GM19328 (cell line): ENCODE measurements around the gene FCN1.
"Not testable (repeated sequence)": the region's sequence is repeated elsewhere in the genome, so short reads cannot be mapped to it uniquely, and the experiment has no call there.

ENCODE experiments used
- ATAC-seq: cut with Tn5 transposase; IDR thresholded peaks from one replicate; pipeline ENCODE4 v1.9.1; 2021; ENCODE audit warnings: mild to moderate bottlenecking, moderate library complexity; ENCODE audit not compliant: unreplicated experiment

Gene FCN1

DNA sequence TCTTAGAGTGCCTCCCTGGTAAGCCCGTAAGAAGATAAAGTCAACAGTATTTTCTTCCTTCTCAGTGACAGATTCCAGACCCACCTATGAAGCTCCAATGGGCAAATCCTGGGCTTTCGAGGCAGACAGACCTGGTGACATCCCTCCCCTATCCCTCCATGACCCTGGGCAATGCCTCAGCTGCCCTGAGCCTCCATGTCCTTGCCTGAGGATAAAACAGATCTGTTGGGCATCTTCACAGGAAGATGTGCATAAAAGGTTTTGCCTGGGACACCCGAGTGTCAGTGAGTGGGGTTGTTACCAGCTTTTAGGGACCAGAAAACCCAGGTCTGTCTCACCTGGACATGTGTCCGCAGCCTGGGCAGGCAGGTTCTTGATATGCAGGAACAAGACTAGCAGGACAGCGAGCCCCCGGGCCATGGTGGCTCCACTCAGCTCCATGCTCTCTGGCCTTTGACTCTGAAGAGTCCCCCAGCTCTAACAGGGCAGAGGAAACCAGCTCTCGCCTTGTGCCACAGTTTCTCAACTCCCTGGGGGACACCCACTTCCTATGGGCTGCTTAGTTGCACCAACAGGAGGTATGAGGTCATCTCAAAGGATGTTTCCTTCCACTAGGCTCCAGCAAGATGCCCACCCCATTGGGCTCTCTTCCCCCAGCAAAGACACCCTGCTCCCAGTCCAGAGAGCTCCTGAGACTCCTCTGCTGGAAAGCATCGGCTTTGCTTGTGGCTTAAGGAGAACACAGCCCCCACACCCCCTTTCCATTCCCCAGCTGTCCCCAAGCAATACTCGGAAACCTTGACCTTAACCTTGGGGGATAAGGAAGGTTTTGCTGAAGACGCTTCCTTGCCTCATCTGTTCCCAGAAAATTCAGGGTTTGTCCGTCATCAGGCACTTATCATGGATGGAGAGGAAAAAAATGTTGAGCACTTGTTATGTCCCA, at the start of gene FCN1:
TSS of gene FCN1 (minus strand) at position 482 of the 943 bp plus-strand sequence. CDS start at position 441, 41 bp downstream.
- no peak for ATAC-seq

DNA sequence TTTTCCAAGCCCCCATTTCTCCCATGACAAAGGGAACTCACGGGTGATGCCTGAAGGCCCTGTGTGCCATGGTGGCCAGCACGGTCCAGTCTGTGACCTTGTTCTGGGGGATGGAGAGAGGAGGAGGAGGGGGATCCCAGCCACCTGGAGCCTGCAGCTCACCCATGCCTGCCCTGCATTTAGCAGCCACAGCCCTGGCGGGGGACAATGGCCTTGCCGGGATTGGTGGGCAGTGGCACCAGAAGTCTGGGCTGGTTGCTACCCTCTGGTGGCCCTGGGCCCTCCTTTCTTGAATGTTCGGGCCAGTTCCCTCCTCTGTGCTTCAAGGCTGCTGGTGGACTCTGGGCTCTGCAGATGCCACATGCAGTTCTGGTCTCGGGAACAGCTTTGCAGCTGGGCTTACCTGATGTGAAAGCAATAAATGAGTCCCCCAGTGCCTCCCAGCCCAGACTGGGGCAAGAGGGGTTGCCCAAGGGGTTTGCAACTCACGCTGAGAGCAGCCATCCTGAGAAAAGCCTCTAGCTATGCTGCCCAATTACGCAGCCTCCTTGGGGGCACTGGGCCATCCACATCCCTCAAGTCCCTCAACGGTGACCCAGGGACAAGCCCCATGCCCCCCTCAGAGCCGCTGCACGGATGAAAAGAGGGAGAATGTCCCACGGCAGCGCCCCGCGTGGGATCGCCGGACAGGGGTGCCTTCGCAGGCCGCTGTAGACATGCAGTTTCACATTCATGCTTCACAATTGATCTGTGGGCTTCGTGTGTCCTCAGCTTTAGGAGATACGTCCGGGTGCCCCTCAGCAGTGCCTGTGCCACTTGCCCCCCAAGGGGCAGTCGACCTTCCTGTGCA, 49.2 kb upstream of the FCN1 start:
- ATAC-seq = no peak

DNA sequence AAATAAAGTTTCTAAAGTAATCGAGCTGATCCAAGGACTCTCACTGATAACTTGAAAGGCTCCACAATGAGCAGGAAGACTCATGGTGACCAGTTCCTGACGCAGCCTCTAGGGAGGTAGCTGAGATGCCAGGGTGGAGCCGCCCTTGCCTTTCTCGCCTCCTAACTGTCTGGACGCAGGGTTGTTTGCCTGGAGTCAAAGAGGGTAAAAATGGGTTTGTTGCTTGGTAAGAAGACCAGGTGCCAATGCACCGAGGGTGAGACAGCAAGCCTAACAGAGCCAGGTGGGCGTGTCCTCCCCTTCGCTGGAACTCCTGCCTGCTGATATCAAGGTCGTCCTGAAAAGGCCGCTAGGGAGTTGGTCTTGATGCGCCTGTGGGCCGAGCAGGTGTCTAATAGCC, 48.6 kb upstream of the FCN1 start:
- no peak for ATAC-seq

DNA sequence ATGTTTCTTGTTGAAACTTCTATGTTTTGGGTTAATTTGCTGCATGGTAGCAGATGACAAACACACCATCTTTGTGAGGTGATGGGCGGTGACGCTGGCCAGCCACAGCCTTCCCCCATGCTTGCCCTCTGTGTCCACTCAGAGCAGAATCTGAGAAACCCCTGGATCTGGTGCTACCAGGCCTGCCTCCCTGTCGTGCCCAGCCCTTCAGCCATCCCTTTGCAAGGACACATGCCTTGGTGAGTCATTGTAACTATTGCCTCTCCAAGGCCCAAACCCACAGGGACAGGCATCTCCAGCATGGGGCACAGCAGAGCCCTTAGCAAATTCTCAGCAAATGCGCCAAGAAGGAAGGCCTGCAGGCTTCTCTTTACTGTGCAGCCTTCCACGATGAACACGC, 48.1 kb upstream of the FCN1 start:
- no peak for ATAC-seq

DNA sequence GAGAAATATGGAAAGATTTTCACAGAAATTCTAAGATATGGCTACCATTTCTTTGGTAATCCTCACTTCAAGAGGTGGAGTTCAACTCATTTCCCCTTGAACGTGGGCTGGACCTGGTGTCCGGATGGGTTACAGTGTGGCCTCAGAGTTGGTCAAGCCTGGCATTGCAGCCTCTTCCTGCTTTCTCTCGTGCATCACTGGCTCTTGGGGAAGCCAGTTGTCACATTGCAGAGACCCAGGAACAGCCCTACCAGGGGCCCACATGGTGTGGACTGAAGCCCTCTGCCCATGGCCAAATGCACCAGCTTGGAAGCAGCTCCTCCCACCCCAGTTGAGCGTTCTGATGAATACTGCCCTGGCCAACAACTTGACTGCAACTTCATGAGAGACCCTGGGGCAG, 47.7 kb upstream of the FCN1 start:
- ATAC-seq = no peak

DNA sequence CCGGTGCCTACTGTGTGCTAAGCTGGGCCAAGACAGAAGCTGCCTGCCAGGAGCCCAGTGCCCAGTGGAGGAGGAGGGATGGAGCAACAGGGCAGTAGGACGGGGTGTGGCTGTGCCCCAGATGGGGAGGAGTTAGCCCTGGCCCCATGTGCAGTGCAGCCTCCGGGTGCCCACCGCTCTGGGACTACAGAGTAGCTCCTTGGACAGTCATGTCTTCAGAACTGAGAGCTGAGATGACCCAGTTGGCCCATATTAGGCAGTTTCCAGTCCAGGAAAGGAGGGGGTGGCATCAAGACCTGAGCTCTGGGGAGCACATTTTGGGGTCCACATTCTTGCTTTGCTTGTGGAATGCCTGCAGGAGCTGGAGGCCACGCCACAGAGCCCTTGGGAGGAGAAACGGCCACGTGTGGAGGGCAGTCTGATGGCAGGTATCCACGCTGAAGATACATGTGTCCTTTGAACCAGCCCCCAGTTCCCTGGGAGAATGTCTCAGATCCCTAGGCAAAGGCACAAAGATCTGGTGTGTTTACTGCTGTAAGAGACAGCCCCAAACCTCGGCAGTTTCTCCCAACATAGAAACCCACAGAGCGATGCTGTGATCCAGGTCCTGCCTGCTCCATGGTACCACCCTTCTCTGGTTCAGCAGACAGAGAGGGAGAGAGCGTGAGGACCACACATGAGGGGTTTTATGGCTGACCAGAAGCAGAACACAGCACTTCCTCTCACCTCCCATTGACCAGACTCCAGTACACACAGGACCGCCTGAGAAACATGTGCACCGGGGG, 46.8 kb upstream of the FCN1 start:
- no peak for ATAC-seq

DNA sequence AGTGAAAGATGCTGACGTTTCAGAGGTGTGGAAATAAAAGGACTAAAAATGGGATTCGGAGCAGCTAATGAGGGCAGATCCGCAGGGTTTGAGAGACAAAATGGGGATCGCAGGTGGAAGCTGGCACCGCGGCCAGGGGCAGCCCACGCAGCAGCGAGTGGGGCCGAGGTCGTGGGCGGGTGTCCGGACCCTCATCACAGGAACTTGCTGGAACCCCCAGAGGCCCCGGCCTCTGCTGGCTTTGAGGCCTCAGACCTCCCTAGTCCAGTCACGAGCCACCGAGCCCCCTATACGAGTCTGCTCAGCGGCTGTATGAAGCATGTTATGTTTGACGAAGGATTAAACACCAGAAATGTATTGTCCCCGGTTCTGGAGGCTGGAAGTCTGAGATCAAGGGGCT, 45.8 kb upstream of the FCN1 start:
- no peak for ATAC-seq

DNA sequence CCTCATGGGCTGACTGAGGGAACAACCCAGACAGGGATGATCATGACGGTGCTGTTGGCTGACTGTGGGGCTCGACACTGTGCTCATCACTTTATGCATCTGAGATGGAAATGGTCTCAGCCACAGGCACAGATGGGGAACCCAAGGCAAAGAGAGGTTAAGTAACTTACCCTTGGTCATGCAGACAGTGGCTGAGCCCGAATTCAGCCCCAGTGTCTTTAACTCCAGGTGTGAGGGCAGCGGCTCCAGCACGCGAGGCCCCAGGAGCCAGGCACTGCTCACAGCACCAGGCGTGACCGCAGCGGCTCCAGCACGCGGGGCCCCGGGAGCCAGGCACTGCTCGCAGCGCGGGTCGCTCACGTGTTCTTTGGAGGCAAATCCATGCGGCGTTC, 45.3 kb upstream of the FCN1 start:
- ATAC-seq = no peak

DNA sequence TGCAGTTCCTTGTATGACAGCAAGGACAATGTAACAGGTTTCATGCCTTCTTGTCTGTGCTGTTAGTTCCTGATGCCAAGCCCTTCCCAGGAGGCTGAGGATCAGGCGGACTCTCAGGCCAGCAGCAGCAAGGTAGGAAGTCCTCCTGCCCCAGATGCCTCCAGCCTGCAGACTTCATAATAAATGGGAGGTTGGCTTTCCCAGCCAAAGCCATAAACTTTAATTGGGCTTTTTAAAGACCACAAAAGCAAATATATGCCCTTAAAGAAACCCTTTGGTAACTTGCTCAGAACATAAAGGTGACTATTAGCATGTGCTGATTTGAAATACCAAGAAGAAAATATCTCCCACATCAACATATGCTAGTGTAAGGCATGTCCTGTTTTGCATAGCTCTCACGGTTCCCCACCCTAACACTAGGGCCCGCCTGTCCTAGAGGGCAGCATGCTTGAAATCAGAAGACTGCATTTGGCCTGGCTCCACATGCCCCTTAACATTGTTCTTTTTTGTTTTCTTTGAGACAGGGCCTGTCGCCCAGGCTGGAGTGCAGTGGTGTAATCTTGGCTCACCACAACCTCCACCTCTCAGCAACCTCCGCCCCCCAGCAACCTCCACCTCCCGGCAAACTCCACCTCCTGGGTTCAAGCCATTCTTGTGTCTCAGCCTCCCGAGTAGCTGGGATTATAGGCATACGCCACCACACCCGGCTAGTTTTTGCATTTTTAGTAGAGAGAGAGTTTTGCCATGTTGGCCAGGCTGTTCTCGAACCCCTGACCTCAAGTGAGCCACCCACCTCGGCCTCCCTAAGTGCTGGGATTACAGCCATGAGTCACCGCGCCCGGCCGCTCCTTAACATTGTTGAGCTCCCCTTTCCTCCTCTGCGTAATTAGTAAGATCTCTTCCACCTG, 44.6 kb upstream of the FCN1 start:
- ATAC-seq = no peak

DNA sequence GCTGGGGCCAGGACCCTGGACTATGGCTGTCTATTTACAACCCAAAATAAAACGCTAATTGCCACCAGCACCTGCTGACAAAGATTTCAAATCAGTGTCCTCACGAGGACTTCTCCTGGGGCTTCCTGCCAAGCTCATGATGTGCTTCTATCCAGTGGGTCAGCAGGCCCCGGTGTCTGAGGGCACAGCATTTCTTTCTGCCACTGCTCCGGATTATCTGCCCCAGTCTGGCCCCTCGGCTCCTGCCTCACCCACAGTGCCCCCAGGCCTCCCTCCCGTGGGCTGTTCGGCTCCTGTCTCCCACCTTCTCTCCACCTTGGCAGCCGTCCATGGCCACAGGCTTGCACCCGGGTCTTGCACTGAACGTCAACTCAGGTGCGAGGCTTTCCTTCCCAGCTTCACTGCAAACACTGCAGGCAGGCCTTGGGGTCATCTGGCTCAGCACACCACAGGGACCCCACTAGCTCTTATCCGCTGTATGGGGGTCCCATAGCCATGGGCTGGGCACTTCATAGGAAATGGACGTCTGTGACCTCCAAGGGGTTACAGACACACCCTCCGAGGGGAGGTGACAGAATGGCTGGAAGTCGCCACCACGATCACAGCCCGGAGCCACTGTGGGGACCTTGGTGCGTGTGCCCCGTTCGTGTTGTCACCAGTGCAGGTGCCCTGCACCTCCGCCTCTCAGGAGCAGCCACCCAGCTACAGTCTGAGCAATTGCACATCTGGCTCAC, 43.8 kb upstream of the FCN1 start:
- no peak for ATAC-seq

DNA sequence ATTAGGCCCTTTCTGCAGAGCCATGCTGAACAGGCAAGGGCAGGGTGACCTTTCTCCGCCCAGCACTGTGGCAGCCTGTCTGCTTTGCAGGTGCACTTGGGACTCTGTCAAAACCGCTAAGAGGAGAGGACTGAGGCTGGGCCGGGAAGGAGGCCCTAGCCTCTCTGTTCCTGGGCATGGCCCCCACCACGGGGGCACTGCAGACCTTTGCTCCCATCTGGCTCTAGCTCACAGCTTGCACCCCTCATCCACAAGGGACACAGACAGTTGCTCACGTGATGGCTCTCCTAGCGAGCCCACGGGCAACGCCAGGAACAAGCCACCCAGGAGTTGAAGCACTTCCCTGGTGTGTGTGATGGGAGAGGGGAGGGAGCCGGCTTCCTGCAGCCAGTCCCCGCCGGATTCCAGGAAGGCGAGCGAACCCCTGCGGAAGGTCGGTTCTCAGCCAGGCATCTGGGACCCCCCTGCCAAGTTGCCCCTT, 43.0 kb upstream of the FCN1 start:
- ATAC-seq = no peak

DNA sequence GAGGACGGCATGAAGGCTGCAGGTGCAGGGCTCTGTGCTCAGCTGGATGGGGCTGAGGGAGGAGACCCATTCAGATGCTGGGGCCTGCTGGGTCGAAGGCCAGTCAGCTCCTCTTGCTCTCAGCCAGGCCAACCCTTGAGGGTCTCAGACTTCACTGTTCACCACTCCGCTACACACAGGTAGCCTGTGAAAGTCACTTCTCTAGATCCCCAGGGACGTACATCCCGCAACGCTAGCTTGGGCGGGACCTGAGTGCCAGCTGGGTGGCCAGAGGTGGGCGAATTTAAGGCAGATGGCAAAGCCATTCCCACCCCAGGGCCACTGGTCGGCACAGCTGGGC, 42.2 kb upstream of the FCN1 start:
- ATAC-seq = no peak

DNA sequence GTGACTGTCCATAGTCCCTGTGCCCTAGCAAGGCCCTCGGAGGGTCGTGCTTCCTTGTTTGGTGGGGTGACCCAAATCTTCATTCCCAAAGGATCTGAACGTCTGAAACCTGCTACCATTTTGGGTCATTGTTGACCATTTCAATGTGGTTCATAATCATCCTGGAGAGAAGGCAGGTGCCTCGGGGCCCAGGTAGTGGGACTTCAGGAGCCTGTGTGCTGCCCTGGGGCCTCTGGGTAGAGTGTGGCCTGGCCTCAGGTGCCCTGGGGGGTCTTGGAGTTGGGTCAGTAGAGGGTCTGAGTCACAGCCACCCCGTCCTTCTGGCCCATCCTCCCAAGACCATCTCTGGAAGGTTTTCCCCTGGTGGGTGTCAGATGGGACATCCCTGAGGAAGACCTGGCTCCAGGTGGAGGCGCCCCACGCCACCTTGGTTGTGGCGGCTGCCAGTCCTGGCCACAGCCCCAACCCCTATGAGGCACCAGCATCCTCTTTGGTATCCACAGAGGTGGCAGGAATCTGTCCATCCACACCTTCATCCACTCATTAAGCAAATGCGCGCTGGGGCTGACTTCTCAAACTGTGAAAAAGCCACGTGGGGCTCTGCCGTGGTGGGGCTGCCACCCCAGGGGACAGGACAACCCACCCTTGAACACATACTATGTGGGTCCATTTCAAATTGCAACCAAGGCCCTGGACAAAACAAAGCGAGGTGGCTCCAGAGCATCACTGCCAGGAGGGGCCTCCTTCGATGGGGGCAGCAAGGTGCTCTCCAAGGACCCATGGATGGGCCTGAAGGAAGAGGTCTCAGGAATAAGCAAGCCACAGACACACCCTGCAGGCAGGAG, 41.6 kb upstream of the FCN1 start:
- ATAC-seq = no peak

DNA sequence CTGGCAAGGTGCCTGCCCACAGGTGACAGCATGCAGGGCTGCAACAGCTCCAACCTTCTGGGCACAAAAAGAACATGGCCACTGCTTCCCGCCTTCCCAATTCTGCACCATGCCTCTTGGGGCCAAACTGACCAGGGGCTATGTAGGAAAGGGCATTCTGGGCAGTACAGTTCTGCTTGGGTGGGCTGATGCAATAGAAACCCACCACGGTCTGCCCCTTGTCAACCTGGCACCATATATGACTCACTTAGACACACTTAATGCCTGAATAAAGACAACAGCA, 40.2 kb upstream of the FCN1 start:
- ATAC-seq = no peak

DNA sequence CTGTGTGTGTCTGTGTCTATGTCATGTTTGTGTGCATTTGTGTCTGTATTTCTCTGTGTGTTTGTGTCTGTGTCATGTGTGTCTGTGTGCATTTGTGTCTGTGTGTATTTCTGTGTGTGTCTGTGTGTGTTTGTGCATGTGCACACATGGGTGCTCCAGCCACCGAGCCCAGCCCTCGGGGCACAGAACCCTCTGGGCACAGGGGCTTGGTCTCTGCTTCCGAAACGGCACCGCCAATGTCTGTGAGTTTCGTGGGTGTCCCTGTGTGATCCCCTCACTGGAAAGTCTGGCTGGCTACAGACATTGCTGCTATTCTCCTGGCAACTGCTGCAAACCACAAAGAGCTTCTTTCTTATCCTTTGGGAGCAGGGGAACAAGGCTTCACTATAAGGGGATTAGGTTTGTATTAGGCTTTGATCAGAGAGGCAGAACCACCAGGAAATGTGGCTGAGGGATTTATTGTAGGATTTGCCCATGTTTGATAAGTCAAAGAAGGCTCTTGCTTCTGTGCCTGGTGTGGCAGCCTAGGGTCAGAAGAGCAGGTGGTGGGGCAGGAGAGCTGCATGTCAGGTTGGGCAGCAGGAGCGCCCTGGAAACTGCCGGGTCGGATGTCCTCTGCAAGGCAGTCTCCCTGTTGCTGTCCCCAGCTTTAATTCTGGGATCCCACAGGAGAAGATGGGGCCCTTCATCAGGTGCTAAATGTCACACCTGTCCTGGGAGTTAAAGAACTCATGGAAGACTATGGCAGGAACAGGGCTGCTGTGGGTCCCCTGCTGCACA, 39.6 kb upstream of the FCN1 start:
- ATAC-seq = no peak

DNA sequence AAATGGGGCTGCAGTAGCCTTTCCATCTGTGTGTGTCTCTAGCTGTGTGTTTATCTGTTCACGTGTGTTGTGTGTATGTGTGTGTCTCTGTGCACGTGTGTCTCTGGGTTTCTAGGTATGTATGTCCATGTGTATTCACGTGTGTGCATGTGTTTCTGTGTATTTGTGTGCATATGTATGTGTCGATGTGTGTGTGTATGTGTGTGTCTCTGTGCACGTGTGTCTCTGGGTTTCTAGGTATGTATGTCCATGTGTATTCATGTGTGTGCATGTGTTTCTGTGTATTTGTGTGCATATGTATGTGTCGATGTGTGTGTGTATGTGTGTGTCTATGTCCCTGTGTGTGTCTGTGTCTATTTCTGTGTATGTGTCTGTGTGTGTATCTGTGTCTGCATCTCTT, 38.7 kb upstream of the FCN1 start:
- ATAC-seq = not testable (repeated sequence)

DNA sequence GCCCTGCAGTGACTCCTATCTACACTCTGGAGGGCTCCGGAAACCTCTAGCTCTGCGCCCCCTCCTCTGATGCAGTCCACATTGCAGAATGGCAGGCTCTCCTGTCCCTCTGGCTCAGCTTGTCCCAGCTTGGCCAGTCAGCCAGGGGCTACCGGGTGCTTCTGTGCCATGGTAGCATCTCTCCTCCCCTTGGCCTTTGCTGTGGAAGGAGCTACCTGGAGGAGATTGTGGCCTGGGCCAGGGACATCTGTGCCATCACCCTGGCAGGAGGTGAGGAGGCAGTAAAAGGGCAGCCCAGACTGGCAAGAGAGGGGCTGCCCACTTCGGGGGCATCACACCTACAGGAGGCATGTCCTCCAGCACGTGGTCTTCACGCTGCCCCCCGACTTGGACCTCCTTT, 38.1 kb upstream of the FCN1 start:
- no peak for ATAC-seq

DNA sequence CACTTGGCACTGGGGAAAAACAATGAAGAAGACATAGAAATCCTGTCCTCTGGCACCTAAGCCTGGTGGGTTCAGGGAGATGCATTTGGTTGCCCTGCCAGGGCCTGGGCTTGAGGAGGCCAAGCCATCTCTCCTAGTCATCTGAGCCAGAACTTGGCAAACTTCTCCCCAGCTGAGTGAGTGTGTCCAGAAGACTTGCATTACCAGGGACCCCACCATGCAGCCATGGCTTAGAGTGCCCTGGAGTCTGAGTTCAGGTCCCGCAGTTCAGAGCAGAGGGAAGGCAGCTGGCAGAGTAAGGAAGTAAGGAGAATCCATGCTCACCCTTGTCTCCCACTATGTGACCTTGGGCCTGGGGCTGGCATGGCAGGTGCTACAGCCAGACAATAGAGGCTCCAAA, 37.4 kb upstream of the FCN1 start:
- no peak for ATAC-seq
